NCI-H345 treated with DMSO at 0.1 percent for 48 hours (cell line): Measurements from ENCODE around the gene SLC4A2.
"Not testable (repeated sequence)": the region's sequence is repeated elsewhere in the genome, so short reads cannot be mapped to it uniquely, and the experiment has no call there.

Experiments used
- DNase-seq: peaks from one replicate; lab custom pipeline; 2025; ENCODE audit not compliant: unreplicated experiment; lab: John Stamatoyannopoulos, UW

Gene SLC4A2, protein sequence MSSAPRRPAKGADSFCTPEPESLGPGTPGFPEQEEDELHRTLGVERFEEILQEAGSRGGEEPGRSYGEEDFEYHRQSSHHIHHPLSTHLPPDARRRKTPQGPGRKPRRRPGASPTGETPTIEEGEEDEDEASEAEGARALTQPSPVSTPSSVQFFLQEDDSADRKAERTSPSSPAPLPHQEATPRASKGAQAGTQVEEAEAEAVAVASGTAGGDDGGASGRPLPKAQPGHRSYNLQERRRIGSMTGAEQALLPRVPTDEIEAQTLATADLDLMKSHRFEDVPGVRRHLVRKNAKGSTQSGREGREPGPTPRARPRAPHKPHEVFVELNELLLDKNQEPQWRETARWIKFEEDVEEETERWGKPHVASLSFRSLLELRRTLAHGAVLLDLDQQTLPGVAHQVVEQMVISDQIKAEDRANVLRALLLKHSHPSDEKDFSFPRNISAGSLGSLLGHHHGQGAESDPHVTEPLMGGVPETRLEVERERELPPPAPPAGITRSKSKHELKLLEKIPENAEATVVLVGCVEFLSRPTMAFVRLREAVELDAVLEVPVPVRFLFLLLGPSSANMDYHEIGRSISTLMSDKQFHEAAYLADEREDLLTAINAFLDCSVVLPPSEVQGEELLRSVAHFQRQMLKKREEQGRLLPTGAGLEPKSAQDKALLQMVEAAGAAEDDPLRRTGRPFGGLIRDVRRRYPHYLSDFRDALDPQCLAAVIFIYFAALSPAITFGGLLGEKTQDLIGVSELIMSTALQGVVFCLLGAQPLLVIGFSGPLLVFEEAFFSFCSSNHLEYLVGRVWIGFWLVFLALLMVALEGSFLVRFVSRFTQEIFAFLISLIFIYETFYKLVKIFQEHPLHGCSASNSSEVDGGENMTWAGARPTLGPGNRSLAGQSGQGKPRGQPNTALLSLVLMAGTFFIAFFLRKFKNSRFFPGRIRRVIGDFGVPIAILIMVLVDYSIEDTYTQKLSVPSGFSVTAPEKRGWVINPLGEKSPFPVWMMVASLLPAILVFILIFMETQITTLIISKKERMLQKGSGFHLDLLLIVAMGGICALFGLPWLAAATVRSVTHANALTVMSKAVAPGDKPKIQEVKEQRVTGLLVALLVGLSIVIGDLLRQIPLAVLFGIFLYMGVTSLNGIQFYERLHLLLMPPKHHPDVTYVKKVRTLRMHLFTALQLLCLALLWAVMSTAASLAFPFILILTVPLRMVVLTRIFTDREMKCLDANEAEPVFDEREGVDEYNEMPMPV

GRCh38 chr7:151059367-151060112 lies at the start of gene SLC4A2:
Gene SLC4A2 (plus strand): TSS chr7:151059589. CDS start chr7:151061988, 2,399 bp downstream.
- DNase-seq, result peak; percentile 37

DNA sequence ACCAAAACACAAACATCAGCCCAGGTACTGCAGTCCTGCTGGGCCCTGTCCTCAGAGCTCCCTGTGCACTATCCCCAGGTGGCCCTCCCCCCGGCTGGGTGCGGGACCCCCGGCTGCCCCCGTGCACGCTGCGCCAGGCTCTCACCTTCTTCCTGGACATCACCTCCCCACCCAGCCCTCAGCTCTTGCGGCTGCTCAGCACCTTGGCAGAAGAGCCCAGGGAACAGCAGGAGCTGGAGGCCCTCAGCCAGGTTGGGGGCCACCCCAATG lies 49.4 kb upstream of the SLC4A2 start:
- no peak for DNase-seq

- no peak for DNase-seq
Observed at GRCh38 chr7:151010307-151011096, 48.9 kb upstream of the SLC4A2 start.

DNA sequence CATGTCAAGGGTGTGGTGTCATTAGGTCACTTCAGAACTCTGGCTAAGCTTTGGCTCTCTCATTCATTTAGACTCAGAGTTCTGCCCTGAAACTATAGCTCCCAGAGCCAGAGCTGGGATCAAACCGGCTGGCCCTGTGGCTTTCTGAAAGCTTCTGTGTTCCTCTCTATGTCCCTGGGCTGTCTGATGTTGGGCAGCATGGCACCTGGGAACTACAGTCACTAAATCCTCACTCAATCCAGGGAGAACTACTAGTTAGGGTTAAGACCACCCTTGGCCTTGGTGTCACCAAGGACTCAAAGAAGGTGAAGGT lies 48.3 kb upstream of the SLC4A2 start:
- no peak for DNase-seq

- DNase-seq, result not testable (repeated sequence)
Observed at GRCh38 chr7:151011616-151012015, 47.8 kb upstream of the SLC4A2 start.

DNA sequence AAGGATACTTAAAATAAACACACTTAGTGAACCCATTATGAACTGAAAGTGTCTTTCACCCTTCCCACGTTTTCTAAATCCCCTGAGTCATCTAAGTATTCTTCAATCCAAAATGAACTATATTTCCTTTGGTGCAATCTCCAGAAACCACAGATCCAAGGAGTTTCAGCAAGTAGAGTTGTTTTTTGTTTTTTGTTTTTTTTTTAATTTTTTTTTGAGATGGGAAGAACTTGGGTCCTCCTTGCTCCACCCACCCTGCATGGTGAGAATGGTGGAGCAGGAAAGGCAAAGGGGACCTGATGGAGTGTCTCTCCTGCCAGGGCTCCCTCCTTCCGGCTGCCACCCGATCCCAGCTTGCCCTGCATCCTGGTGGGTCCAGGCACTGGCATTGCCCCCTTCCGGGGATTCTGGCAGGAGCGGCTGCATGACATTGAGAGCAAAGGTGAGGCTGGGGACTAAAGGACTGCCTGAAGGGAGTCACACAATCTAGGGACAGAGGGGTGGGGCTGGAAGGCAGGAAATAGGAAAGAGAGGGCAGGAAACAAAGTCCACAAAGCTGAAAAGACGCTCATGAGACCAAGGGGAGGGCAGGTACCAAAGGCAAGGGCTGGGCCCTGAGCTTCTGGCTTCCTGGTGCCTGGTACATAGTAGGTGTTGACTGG lies 47.2 kb upstream of the SLC4A2 start:
- no peak for DNase-seq

DNA sequence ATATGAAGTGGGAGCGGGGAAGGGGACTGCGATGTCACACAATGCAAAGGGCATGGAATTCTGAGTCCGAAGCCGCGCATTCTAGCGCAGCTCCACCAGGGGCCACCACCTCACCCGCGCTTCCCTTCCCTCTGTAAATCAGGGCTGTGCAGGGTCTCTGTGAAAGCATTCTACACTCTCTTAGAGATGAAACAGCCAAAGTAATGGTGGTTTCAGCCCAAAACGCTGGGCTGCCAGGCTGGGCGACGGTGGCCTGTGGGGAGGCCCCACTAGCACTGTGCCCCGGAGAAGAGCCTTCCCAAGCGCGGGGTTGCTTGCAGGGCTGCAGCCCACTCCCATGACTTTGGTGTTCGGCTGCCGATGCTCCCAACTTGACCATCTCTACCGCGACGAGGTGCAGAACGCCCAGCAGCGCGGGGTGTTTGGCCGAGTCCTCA lies 46.5 kb upstream of the SLC4A2 start:
- DNase-seq, result peak; percentile 2

- no peak for DNase-seq
Observed at GRCh38 chr7:151013356-151013732, 46.0 kb upstream of the SLC4A2 start.

DNA sequence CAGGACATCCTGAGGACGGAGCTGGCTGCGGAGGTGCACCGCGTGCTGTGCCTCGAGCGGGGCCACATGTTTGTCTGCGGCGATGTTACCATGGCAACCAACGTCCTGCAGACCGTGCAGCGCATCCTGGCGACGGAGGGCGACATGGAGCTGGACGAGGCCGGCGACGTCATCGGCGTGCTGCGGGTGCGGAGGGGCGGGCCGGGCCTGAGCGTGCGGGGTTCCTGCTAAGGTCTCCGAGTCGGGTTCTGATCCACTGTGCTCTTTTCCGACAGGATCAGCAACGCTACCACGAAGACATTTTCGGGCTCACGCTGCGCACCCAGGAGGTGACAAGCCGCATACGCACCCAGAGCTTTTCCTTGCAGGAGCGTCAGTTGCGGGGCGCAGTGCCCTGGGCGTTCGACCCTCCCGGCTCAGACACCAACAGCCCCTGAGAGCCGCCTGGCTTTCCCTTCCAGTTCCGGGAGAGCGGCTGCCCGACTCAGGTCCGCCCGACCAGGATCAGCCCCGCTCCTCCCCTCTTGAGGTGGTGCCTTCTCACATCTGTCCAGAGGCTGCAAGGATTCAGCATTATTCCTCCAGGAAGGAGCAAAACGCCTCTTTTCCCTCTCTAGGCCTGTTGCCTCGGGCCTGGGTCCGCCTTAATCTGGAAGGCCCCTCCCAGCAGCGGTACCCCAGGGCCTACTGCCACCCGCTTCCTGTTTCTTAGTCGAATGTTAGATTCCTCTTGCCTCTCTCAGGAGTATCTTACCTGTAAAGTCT lies 45.5 kb upstream of the SLC4A2 start:
- no peak for DNase-seq

- DNase-seq, result no peak
Observed at GRCh38 chr7:151014950-151015349, 44.4 kb upstream of the SLC4A2 start.

DNA sequence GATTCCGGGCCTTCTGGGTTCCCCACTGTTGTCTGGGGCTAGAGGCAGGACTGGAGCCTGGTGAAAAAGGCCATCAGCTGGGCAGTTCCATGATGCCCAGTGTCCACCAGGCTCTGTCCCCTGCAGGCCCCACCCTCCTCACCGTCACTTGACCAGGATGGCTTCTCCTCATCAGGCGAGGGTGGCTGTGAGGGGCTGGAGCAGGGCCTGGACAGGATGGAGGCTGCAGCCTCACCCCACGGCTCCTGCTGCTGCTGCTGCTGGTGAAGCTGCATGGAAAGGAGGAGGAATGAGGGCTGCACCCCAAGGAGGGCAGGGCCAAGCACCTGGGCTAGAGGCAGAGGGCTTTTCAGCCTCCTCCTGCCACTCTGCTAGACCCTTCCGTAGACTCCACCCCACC lies 43.4 kb upstream of the SLC4A2 start:
- no peak for DNase-seq

DNA sequence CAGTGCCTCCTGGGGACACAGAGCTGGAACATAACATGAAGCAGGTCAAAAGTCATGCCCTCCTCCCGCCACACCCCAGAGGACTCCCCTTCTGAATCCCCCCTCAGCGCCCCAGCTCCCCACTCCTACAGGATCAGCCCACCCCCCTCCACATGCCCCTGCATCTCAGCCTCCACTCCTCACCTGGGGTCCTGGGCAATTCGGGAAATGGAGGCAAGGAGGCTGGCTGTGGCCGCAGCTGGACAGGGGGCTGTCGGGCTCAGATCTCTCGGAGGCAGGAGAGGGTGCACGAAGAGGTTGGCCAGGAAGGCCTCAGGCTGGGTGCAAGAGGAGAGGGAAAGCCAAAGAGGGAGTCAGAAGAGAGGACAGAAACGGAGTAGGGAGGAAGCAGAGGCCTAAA lies 42.9 kb upstream of the SLC4A2 start:
- no peak for DNase-seq

DNA sequence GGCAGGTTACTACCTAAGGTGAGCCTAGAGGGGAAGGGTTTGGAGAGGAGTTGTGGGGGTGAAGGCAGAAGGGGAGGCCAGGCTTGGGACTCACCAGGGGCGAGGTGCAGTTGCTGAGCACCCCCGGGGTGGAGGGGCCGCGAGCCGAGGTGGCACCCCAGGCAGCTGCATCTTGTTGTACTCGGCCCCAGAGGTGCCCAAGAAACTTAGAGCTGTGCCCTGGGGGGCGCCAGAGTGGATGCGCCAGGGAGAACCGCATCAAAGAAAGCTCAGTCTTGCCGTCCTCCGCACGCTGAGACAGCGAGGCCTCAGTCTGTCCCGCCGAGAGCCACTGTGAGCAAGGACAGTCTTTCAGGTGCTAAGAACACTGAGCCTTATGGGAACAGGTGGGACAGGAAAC lies 42.4 kb upstream of the SLC4A2 start:
- no peak for DNase-seq

GRCh38 chr7:151017370-151017952 lies 41.9 kb upstream of the SLC4A2 start:
- no peak for DNase-seq

GRCh38 chr7:151017953-151018420 lies 41.4 kb upstream of the SLC4A2 start:
- DNase-seq, result no peak

- peak; percentile 8 for DNase-seq
Observed at GRCh38 chr7:151018421-151019129, 40.8 kb upstream of the SLC4A2 start.

GRCh38 chr7:151019130-151019447 lies 40.3 kb upstream of the SLC4A2 start:
- no peak for DNase-seq

- DNase-seq, result no peak
Observed at GRCh38 chr7:151020231-151020630, 39.2 kb upstream of the SLC4A2 start.
